ENCODE measurements around the gene HLA-DOB. TPM values are rescaled to one million over a fixed set of nuclear protein-coding genes. Genes with fewer than 3 reads are reported as not detected.

HLA-DOB gene
- total RNA-seq, 1 experiment from 2014 or later = 0.64 TPM

- Histone ChIP-seq H3K27me3 (ENCODE audit: insufficient read depth, low read length) (no peaks in the 10 kb centered on the region), H3K36me3 (ENCODE audit: control insufficient read depth in 1 of 2, insufficient read depth in 2 of 2, low read length in 2 of 2) (peaks cover 12 to 22% of the 10 kb centered on the region in 2 experiments; a peak in 2 of 4 replicates), H4K20me1 (ENCODE audit: insufficient read depth) (no peaks in the 10 kb centered on the region), H3K4me2 (ENCODE audit: low read length) (no peak overlapping the region), H3K9me3 (ENCODE audit: control insufficient read depth in 1 of 2, insufficient read depth in 1 of 2, low read depth in 1 of 2, low read length in 2 of 2) (no peaks in the 10 kb centered on the region), H3K4me3 (replicated peaks in 1 of 2; ENCODE audit: low read depth in 1 of 2, low read length in 2 of 2) (no peak overlapping the region), H3K9ac (ENCODE audit: low read length) (no peak overlapping the region), H3K9me2 (ENCODE audit: insufficient read depth) (no peaks in the 10 kb centered on the region), H3K79me2 (ENCODE audit: insufficient read depth, low read length) (no peaks in the 10 kb centered on the region), H3K27ac (ENCODE audit: low read depth, low read length) (no peak overlapping the region), H2AFZ (ENCODE audit: low read depth, low read length, poor library complexity, severe bottlenecking) (no peak overlapping the region), H3K4me1 (ENCODE audit: control insufficient read depth in 1 of 2, insufficient read depth in 2 of 2, low read length in 2 of 2) (no peaks in the 10 kb centered on the region)
- TF ChIP-seq TCF7L2 (IDR thresholded peaks at IDR 0.05; ENCODE audit: borderline replicate concordance, extremely low read depth, insufficient read depth, insufficient read length) (no peak), SRF (IDR thresholded peaks at IDR 0.05; ENCODE audit: low read depth) (no peak), CTCF (IDR thresholded peaks at IDR 0.05 in 2 of 3, conservative IDR thresholded peaks at IDR 0.05 in 1 of 3; ENCODE audit: borderline replicate concordance in 1 of 3, insufficient read depth in 1 of 3, low read depth in 2 of 3, low read length in 2 of 3) (no peak), FOSL1 (IDR thresholded peaks at IDR 0.05; ENCODE audit: low read depth) (no peak), EGR1 (IDR thresholded peaks at IDR 0.05; ENCODE audit: low read depth) (no peak), RAD21 (IDR thresholded peaks at IDR 0.05; ENCODE audit: low read depth) (no peak), ZFX (IDR thresholded peaks at IDR 0.05) (no peak), CBX3 (IDR thresholded peaks at IDR 0.05; ENCODE audit: low read depth) (no peak), EZH2phosphoT487 (IDR thresholded peaks at IDR 0.05; ENCODE audit: borderline replicate concordance) (no peak), SP1 (IDR thresholded peaks at IDR 0.05; ENCODE audit: low read depth) (no peak)
- ChIA-PET CTCF (interaction anchor here (1.6 to 6.3 kb wide), 6 partner anchors 12 to 157 kb away, joined by 4 to 55 read pairs (median 14); partner anchors contain the start of gene TAP2), RAD21 (ENCODE audit: low non-redundant PET in 1 of 2, low total read pairs in 2 of 2, uncharacterized antibody in 2 of 2, unreplicated experiment in 2 of 2) (no interaction called here), POLR2A (interaction anchor here (2.5 kb wide), 1 partner anchor 11 kb away, joined by 10 read pairs; the partner anchor contains the start of gene TAP2)
- no TSS peak for BruUV-seq (replicated peaks)
- DNase-seq (ENCODE audit: low read depth, low spot score) (no peak), ATAC-seq (no peak)
- intact Hi-C loops (cut with micrococcal nuclease) = no loop called here
Measured at GRCh38 chr6:32827025-32827424, 10.2 kb upstream of the HLA-DOB start.
